ENCODE measurements around the gene PDC.

DNA sequence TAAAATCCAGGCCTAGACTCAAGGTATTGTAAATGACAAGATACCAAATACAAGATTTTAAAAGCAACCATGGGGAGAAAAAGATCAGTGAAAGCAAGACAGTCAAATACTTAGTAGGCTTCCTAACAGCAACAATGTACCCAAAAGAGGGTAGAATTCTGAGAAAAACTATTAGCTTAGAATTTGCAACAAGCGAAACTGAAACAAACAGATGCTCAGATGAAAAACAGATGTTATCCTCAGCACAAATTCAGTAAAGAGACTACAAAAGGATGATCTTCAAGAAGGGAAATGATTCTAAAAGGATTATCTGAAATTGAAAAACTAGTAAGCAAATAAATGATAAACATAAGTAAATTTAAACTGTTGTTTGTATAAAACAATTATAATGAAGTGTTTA, 40.0 kb downstream of the PDC start:
- TF ChIP-seq, protein P1, sequence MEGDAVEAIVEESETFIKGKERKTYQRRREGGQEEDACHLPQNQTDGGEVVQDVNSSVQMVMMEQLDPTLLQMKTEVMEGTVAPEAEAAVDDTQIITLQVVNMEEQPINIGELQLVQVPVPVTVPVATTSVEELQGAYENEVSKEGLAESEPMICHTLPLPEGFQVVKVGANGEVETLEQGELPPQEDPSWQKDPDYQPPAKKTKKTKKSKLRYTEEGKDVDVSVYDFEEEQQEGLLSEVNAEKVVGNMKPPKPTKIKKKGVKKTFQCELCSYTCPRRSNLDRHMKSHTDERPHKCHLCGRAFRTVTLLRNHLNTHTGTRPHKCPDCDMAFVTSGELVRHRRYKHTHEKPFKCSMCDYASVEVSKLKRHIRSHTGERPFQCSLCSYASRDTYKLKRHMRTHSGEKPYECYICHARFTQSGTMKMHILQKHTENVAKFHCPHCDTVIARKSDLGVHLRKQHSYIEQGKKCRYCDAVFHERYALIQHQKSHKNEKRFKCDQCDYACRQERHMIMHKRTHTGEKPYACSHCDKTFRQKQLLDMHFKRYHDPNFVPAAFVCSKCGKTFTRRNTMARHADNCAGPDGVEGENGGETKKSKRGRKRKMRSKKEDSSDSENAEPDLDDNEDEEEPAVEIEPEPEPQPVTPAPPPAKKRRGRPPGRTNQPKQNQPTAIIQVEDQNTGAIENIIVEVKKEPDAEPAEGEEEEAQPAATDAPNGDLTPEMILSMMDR (IDR thresholded peaks at IDR 0.05; ENCODE audit: low read length): no peak
- no peak for TF ChIP-seq EZH2 (IDR thresholded peaks at IDR 0.05; ENCODE audit: borderline replicate concordance, low read length)

Data from OCI-LY1 (cell line).